ENCODE measurements around the gene EPS8. TPM values are rescaled to one million over a fixed set of nuclear protein-coding genes. Genes with fewer than 3 reads are reported as not detected.

Gene EPS8
- total RNA-seq, 1 experiment from 2014 or later = 32.0 TPM

- DNase-seq (ENCODE audit: low read depth, low spot score) (no peak), ATAC-seq (no peak)
- POLR2A ChIA-PET = interaction anchor here (1.0 kb wide), 1 partner anchor 9 kb away, joined by 4 read pairs; no protein-coding TSS in a partner anchor
- H3K27ac ChIP-seq (ENCODE audit: low read length) = no peak overlapping the region
- H3K4me3 ChIP-seq (ENCODE audit: low read depth in 2 of 2, low read length in 2 of 2) = no peak overlapping the region
- H3K9me3 ChIP-seq (ENCODE audit: control insufficient read depth, insufficient read depth, low read depth, low read length) = no peaks in the 10 kb centered on the region
- intact Hi-C loops (cut with micrococcal nuclease; ENCODE audit: unreplicated experiment) (no loop called here), in situ Hi-C loops (cut with HindIII; ENCODE audit: low pct_unique_long_range_greater_than_20kb, low sequenced_read_pairs) (no loop called here)
- no peaks in the 10 kb centered on the region for H3K36me3 ChIP-seq (ENCODE audit: control insufficient read depth, insufficient read depth, low read length)
- TF ChIP-seq TCF7L2 (IDR thresholded peaks at IDR 0.05; ENCODE audit: low read depth, low read length) (no peak), SIN3A (IDR thresholded peaks at IDR 0.05; ENCODE audit: borderline replicate concordance, insufficient read depth, low read depth, low read length) (no peak), POLR2AphosphoS5 (IDR thresholded peaks at IDR 0.05; ENCODE audit: low read depth, low read length) (no peak)
- TF ChIP-seq, protein P1, sequence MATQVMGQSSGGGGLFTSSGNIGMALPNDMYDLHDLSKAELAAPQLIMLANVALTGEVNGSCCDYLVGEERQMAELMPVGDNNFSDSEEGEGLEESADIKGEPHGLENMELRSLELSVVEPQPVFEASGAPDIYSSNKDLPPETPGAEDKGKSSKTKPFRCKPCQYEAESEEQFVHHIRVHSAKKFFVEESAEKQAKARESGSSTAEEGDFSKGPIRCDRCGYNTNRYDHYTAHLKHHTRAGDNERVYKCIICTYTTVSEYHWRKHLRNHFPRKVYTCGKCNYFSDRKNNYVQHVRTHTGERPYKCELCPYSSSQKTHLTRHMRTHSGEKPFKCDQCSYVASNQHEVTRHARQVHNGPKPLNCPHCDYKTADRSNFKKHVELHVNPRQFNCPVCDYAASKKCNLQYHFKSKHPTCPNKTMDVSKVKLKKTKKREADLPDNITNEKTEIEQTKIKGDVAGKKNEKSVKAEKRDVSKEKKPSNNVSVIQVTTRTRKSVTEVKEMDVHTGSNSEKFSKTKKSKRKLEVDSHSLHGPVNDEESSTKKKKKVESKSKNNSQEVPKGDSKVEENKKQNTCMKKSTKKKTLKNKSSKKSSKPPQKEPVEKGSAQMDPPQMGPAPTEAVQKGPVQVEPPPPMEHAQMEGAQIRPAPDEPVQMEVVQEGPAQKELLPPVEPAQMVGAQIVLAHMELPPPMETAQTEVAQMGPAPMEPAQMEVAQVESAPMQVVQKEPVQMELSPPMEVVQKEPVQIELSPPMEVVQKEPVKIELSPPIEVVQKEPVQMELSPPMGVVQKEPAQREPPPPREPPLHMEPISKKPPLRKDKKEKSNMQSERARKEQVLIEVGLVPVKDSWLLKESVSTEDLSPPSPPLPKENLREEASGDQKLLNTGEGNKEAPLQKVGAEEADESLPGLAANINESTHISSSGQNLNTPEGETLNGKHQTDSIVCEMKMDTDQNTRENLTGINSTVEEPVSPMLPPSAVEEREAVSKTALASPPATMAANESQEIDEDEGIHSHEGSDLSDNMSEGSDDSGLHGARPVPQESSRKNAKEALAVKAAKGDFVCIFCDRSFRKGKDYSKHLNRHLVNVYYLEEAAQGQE (IDR thresholded peaks at IDR 0.05; ENCODE audit: insufficient read depth in 1 of 2, low read depth in 2 of 2, low read length in 1 of 2) = no peak
- TF ChIP-seq, protein P2, sequence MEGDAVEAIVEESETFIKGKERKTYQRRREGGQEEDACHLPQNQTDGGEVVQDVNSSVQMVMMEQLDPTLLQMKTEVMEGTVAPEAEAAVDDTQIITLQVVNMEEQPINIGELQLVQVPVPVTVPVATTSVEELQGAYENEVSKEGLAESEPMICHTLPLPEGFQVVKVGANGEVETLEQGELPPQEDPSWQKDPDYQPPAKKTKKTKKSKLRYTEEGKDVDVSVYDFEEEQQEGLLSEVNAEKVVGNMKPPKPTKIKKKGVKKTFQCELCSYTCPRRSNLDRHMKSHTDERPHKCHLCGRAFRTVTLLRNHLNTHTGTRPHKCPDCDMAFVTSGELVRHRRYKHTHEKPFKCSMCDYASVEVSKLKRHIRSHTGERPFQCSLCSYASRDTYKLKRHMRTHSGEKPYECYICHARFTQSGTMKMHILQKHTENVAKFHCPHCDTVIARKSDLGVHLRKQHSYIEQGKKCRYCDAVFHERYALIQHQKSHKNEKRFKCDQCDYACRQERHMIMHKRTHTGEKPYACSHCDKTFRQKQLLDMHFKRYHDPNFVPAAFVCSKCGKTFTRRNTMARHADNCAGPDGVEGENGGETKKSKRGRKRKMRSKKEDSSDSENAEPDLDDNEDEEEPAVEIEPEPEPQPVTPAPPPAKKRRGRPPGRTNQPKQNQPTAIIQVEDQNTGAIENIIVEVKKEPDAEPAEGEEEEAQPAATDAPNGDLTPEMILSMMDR (IDR thresholded peaks at IDR 0.05) = no peak
- no peaks in the 10 kb centered on the region for H3K4me1 ChIP-seq (ENCODE audit: control insufficient read depth, insufficient read depth, low read length)
- CTCF ChIA-PET = no interaction called here
- no TSS peak for BruUV-seq (replicated peaks)
- no peaks in the 10 kb centered on the region for H3K27me3 ChIP-seq (ENCODE audit: control insufficient read depth, insufficient read depth, low read length)
These were observed 70.0 kb downstream of the EPS8 start for GRCh38 chr12:15719230-15719629.

DNA sequence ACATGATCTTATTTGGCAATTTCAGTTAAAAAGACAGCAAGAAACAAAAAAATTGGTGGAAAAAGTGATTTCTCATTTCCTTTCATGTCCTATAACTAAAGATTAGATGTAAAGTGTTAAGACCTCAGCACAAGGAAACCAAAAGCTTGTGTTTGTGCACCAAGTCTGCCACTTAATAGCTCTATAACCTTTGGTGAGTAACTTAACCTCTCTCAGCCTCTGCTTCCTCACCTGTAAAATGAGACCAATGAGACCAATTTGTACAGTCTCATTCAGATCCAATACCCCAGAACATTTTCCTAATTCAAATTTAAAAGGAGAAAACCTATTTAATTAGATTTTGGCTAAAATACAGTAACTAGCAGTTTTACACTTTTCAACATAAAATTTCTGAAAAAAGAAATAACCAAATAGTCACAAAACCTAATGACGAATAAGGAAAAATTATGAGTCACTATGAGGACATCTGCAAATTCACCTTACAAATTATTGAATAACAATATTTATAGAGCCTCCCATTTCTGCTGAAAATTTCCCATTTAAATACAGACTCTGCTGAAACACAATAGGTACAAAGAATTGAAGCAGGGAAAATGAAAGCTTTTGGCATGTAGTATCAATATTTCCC lies 71.1 kb downstream of the EPS8 start:
- intact Hi-C loops (cut with micrococcal nuclease; ENCODE audit: unreplicated experiment) = no loop called here
- Histone ChIP-seq H3K4me3 (ENCODE audit: low read depth in 2 of 2, low read length in 2 of 2) (no peak overlapping the region), H3K9me3 (ENCODE audit: control insufficient read depth, insufficient read depth, low read depth, low read length) (no peaks in the 10 kb centered on the region), H3K27me3 (ENCODE audit: control insufficient read depth, insufficient read depth, low read length) (no peaks in the 10 kb centered on the region), H3K36me3 (ENCODE audit: control insufficient read depth, insufficient read depth, low read length) (no peaks in the 10 kb centered on the region), H3K4me1 (ENCODE audit: control insufficient read depth, insufficient read depth, low read length) (no peaks in the 10 kb centered on the region), H3K27ac (ENCODE audit: low read length) (no peak overlapping the region)
- TF ChIP-seq TCF7L2 (IDR thresholded peaks at IDR 0.05; ENCODE audit: low read depth, low read length) = no peak
- CTCF ChIA-PET = no interaction called here
- POLR2A ChIA-PET = no interaction called here
- BruUV-seq (replicated peaks) = no TSS peak
- DNase-seq (ENCODE audit: low read depth, low spot score) = no peak
- in situ Hi-C loops (cut with HindIII; ENCODE audit: low pct_unique_long_range_greater_than_20kb, low sequenced_read_pairs) = no loop called here
- no peak for ATAC-seq

DNA sequence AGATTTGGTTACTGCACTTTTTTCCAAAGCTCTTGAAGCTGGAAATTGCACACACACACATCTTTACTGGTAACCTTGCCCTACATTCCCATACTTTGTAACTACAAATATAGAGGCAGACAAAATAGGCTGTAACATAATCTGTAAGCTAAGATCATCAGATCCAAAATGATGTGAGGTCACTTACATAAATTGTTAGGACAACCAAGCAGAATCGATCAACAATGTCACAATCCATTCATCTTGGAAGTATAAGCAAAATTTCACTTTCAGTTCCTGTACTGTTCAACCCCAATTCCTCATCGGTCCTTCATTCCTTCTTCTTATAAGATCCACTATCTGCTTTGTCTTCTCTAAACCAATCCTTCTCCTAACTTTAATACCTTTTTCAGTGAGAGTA lies 72.6 kb downstream of the EPS8 start:
- no peak for ATAC-seq
- intact Hi-C loops (cut with micrococcal nuclease; ENCODE audit: unreplicated experiment) = no loop called here
- ChIA-PET POLR2A (no interaction called here), CTCF (no interaction called here)
- H3K4me1 ChIP-seq (ENCODE audit: control insufficient read depth, insufficient read depth, low read length) = peaks cover 4% of the 10 kb centered on the region; the same call in 1 of the 2 replicates
- no TSS peak for BruUV-seq (replicated peaks)
- DNase-seq (ENCODE audit: low read depth, low spot score) = no peak
- H3K27ac ChIP-seq (ENCODE audit: low read length) = no peak overlapping the region; the same call in 1 of the 2 replicates
- no peak for TF ChIP-seq TCF7L2 (IDR thresholded peaks at IDR 0.05; ENCODE audit: low read depth, low read length)
- H3K4me3 ChIP-seq (ENCODE audit: low read depth in 2 of 2, low read length in 2 of 2) = no peak overlapping the region
- no peaks in the 10 kb centered on the region for H3K27me3 ChIP-seq (ENCODE audit: control insufficient read depth, insufficient read depth, low read length)
- in situ Hi-C loops (cut with HindIII; ENCODE audit: low pct_unique_long_range_greater_than_20kb, low sequenced_read_pairs) = no loop called here
- no peaks in the 10 kb centered on the region for H3K36me3 ChIP-seq (ENCODE audit: control insufficient read depth, insufficient read depth, low read length)
- H3K9me3 ChIP-seq (ENCODE audit: control insufficient read depth, insufficient read depth, low read depth, low read length) = no peaks in the 10 kb centered on the region
